ENCODE results near the gene SPC24. TPM values are rescaled to one million over a fixed set of nuclear protein-coding genes. Genes with fewer than 3 reads are reported as not detected.

The SPC24 gene
- total RNA-seq, 1 experiment from 2014 or later, result 50.6 TPM

GRCh38 chr19:11196406-11197287, 41.1 kb upstream of the SPC24 start:
- TF ChIP-seq POLR2AphosphoS5 (IDR thresholded peaks at IDR 0.05; ENCODE audit: low read depth, low read length), result peak; percentile 16; the same call in 1 of the 2 replicates
- no peak; the same call in 1 of the 2 replicates for TF ChIP-seq SIN3A (IDR thresholded peaks at IDR 0.05; ENCODE audit: borderline replicate concordance, insufficient read depth, low read depth, low read length)
- ChIA-PET CTCF (no interaction called here), POLR2A (no interaction called here)
- ATAC-seq (peak; percentile 63), DNase-seq (ENCODE audit: low read depth, low spot score) (no peak)
- H3K4me1 ChIP-seq (ENCODE audit: control insufficient read depth, insufficient read depth, low read length), result peaks cover 23% of the 10 kb centered on the region
- H3K4me3 ChIP-seq (ENCODE audit: low read depth in 2 of 2, low read length in 2 of 2), result peak overlapping the region; percentile 66 to 73
- BruUV-seq (replicated peaks), result no TSS peak
- intact Hi-C loops (cut with micrococcal nuclease; ENCODE audit: unreplicated experiment) (no loop called here), in situ Hi-C loops (cut with HindIII; ENCODE audit: low pct_unique_long_range_greater_than_20kb, low sequenced_read_pairs) (no loop called here)
- no peaks in the 10 kb centered on the region for H3K9me3 ChIP-seq (ENCODE audit: control insufficient read depth, insufficient read depth, low read depth, low read length)
- no peaks in the 10 kb centered on the region for H3K36me3 ChIP-seq (ENCODE audit: control insufficient read depth, insufficient read depth, low read length)
- H3K27ac ChIP-seq (ENCODE audit: low read length), result peak overlapping the region; percentile 77
- H3K27me3 ChIP-seq (ENCODE audit: control insufficient read depth, insufficient read depth, low read length), result no peaks in the 10 kb centered on the region

GRCh38 chr19:11195681-11196080, 40.1 kb upstream of the SPC24 start:
- POLR2A ChIA-PET, result no interaction called here
- Histone ChIP-seq H3K9me3 (ENCODE audit: control insufficient read depth, insufficient read depth, low read depth, low read length) (no peaks in the 10 kb centered on the region), H3K27me3 (ENCODE audit: control insufficient read depth, insufficient read depth, low read length) (no peaks in the 10 kb centered on the region), H3K4me1 (ENCODE audit: control insufficient read depth, insufficient read depth, low read length) (peaks cover 23% of the 10 kb centered on the region), H3K36me3 (ENCODE audit: control insufficient read depth, insufficient read depth, low read length) (no peaks in the 10 kb centered on the region), H3K27ac (ENCODE audit: low read length) (peak overlapping the region; percentile 77), H3K4me3 (ENCODE audit: low read depth in 2 of 2, low read length in 2 of 2) (peak overlapping the region; percentile 66 to 73)
- ATAC-seq (no peak), DNase-seq (ENCODE audit: low read depth, low spot score) (no peak)
- intact Hi-C loops (cut with micrococcal nuclease; ENCODE audit: unreplicated experiment) (no loop called here), in situ Hi-C loops (cut with HindIII; ENCODE audit: low pct_unique_long_range_greater_than_20kb, low sequenced_read_pairs) (no loop called here)
- TF ChIP-seq CTCF (IDR thresholded peaks at IDR 0.05), result no peak
- TF ChIP-seq REST (IDR thresholded peaks at IDR 0.05; ENCODE audit: insufficient read depth in 1 of 2, low read depth in 2 of 2, low read length in 1 of 2), result no peak
- TF ChIP-seq SIN3A (IDR thresholded peaks at IDR 0.05; ENCODE audit: borderline replicate concordance, insufficient read depth, low read depth, low read length), result no peak
- TF ChIP-seq POLR2AphosphoS5 (IDR thresholded peaks at IDR 0.05; ENCODE audit: low read depth, low read length), result no peak
- TF ChIP-seq TCF7L2 (IDR thresholded peaks at IDR 0.05; ENCODE audit: low read depth, low read length), result no peak
- no TSS peak for BruUV-seq (replicated peaks)
- CTCF ChIA-PET, result no interaction called here

Measured in Panc1 (cell line).